ENCODE measurements around the gene ARHGAP5. TPM values are rescaled to one million over a fixed set of nuclear protein-coding genes. Genes with fewer than 3 reads are reported as not detected.

The ARHGAP5 gene
- total RNA-seq, 4 donors from 2014 or later, result 85.8 to 167 (median 104) TPM

- H3K4me1 ChIP-seq, result no peaks in the 10 kb centered on the region
- no peak for TF ChIP-seq EP300 (IDR thresholded peaks at IDR 0.05)
- TF ChIP-seq POLR2A (IDR thresholded peaks at IDR 0.05), result no peak
- TF ChIP-seq CTCF (IDR thresholded peaks at IDR 0.05), result no peak
- peaks cover 0 to 13% (median 2%) of the 10 kb centered on the region in 4 donors for H3K9me3 ChIP-seq
- H3K27me3 ChIP-seq, result no peaks in the 10 kb centered on the region
- no peak overlapping the region for H3K4me3 ChIP-seq
- H3K27ac ChIP-seq, result no peak overlapping the region
- DNase-seq (ENCODE audit: low spot score in 2 of 2), result no peak
- 98 to 100% methylated on average over 1 of the region's 1 CpG for WGBS, 2 donors
- no peaks in the 10 kb centered on the region for H3K36me3 ChIP-seq
These were observed 108.0 kb downstream of the ARHGAP5 start for GRCh38 chr14:32185097-32185496.

GRCh38 chr14:32186248-32186647 lies 109.1 kb downstream of the ARHGAP5 start:
- no peak for TF ChIP-seq POLR2A (IDR thresholded peaks at IDR 0.05)
- TF ChIP-seq CTCF (IDR thresholded peaks at IDR 0.05), result no peak
- no peak for TF ChIP-seq EP300 (IDR thresholded peaks at IDR 0.05)
- Histone ChIP-seq H3K4me3 (no peak overlapping the region), H3K27me3 (no peaks in the 10 kb centered on the region), H3K36me3 (no peaks in the 10 kb centered on the region), H3K27ac (no peak overlapping the region), H3K9me3 (peaks cover 0 to 13% (median 2%) of the 10 kb centered on the region in 4 donors), H3K4me1 (no peaks in the 10 kb centered on the region)
- DNase-seq (ENCODE audit: low spot score in 2 of 2), result no peak

- H3K27me3 ChIP-seq, result no peaks in the 10 kb centered on the region
- 75 to 87% methylated on average over 1 of the region's 1 CpG for WGBS, 2 donors
- no peaks in the 10 kb centered on the region for H3K4me1 ChIP-seq
- H3K4me3 ChIP-seq, result no peak overlapping the region
- H3K27ac ChIP-seq, result no peak overlapping the region
- no peak for DNase-seq (ENCODE audit: low spot score in 2 of 2)
- peaks cover 0 to 11% (median 2%) of the 10 kb centered on the region in 4 donors for H3K9me3 ChIP-seq
- TF ChIP-seq POLR2A (IDR thresholded peaks at IDR 0.05) (no peak), EP300 (IDR thresholded peaks at IDR 0.05) (no peak), CTCF (IDR thresholded peaks at IDR 0.05) (no peak)
- H3K36me3 ChIP-seq, result no peaks in the 10 kb centered on the region
These were observed 112.7 kb downstream of the ARHGAP5 start for GRCh38 chr14:32189811-32190210.

GRCh38 chr14:32190673-32191072 lies 113.6 kb downstream of the ARHGAP5 start:
- TF ChIP-seq EP300 (IDR thresholded peaks at IDR 0.05), result no peak
- no peak for TF ChIP-seq CTCF (IDR thresholded peaks at IDR 0.05)
- no peak for TF ChIP-seq POLR2A (IDR thresholded peaks at IDR 0.05)
- Histone ChIP-seq H3K4me3 (no peak overlapping the region), H3K36me3 (no peaks in the 10 kb centered on the region), H3K27me3 (no peaks in the 10 kb centered on the region), H3K9me3 (peaks cover 0 to 3% (median 0%) of the 10 kb centered on the region in 4 donors), H3K27ac (no peak overlapping the region), H3K4me1 (no peaks in the 10 kb centered on the region)
- 58 to 62% methylated on average over 3 of the region's 3 CpGs for WGBS, 2 donors
- DNase-seq (ENCODE audit: low spot score in 2 of 2), result no peak

GRCh38 chr14:32192712-32193373 lies 115.7 kb downstream of the ARHGAP5 start:
- Histone ChIP-seq H3K27ac (no peak overlapping the region), H3K36me3 (no peaks in the 10 kb centered on the region), H3K4me3 (no peak overlapping the region), H3K4me1 (no peaks in the 10 kb centered on the region), H3K27me3 (no peaks in the 10 kb centered on the region), H3K9me3 (no peaks in the 10 kb centered on the region)
- no peak for DNase-seq (ENCODE audit: low spot score in 2 of 2)
- WGBS, 2 donors, result 78 to 85% methylated on average over 2 of the region's 2 CpGs
- TF ChIP-seq CTCF (IDR thresholded peaks at IDR 0.05), result no peak
- no peak for TF ChIP-seq EP300 (IDR thresholded peaks at IDR 0.05)
- no peak for TF ChIP-seq POLR2A (IDR thresholded peaks at IDR 0.05)
